ENCODE data around the gene PPP1R2. TPM values are rescaled to one million over a fixed set of nuclear protein-coding genes. Genes with fewer than 3 reads are reported as not detected.

Gene PPP1R2
- total and polyA plus RNA-seq, 9 of the 15 experiments (the other 6 are each of a cell fraction or from before 2014, with no cell fraction given), result 9.4 to 115 (median 40.3) TPM

GRCh38 chr3:195551381-195551978 is 8.4 kb upstream of the PPP1R2 start:
- no peaks in the 10 kb centered on the region for H4K20me1 ChIP-seq (replicated peaks; ENCODE audit: control insufficient read depth, insufficient read depth, low read length)
- no peak overlapping the region for H3K4me3 ChIP-seq
- ATAC-seq (no peak), DNase-seq (ENCODE audit: extremely low read depth in 1 of 4, low spot score in 3 of 4) (no peak), FAIRE-seq (no peak)
- H3K9me1 ChIP-seq (ENCODE audit: control insufficient read depth, insufficient read depth, low read length), result no peaks in the 10 kb centered on the region
- peaks cover 0 to 5% of the 10 kb centered on the region in 2 experiments; a peak in 2 of 5 replicates for H3K4me1 ChIP-seq (replicated peaks in 1 of 2; ENCODE audit: control insufficient read depth in 2 of 2, insufficient read depth in 2 of 2, low read length in 2 of 2)
- intact Hi-C loops (cut with micrococcal nuclease) (no loop called here), in situ Hi-C loops (cut with MboI) (no loop called here)
- H3K9me3 ChIP-seq (replicated peaks; ENCODE audit: control insufficient read depth, insufficient read depth, low read depth, low read length), result no peaks in the 10 kb centered on the region
- H3K27me3 ChIP-seq (ENCODE audit: control insufficient read depth in 2 of 2, insufficient read depth in 2 of 2, low read length in 2 of 2), result peaks cover 4 to 17% of the 10 kb centered on the region in 2 experiments; a peak in 2 of 5 replicates
- 17% methylated on average over 7 of the region's 7 CpGs for WGBS (ENCODE audit: insufficient coverage, low coverage, missing lambda C conversion rate)
- H3K9ac ChIP-seq (ENCODE audit: insufficient read depth in 1 of 2, low read depth in 2 of 2, low read length in 2 of 2), result no peak overlapping the region
- POLR2A ChIA-PET, result interaction anchor here (1.0 to 1.2 kb wide), 2 partner anchors 10 kb away, joined by 3 to 4 read pairs; no protein-coding TSS in a partner anchor
- H3K27ac ChIP-seq (ENCODE audit: extremely low read depth, low read depth, low read length), result no peak overlapping the region
- CTCF ChIA-PET (ENCODE audit: low intra/inter-chr PET ratio), result no interaction called here
- no peak overlapping the region; the same call in 1 of the 2 replicates for H2AFZ ChIP-seq (ENCODE audit: low read depth, low read length)
- no peak overlapping the region for H3K4me2 ChIP-seq (ENCODE audit: insufficient read depth, low read length)
- H3K36me3 ChIP-seq (ENCODE audit: control insufficient read depth, insufficient read depth, low read length), result no peaks in the 10 kb centered on the region
- no TSS peak for BruUV-seq (replicated peaks)
- no peaks in the 10 kb centered on the region for H3K79me2 ChIP-seq (ENCODE audit: control insufficient read depth, insufficient read depth, low read length)
- TF ChIP-seq PKNOX1 (IDR thresholded peaks at IDR 0.05) (no peak), ZNF695 (CRISPR knock-in tag; IDR thresholded peaks at IDR 0.05) (no peak), SP1 (CRISPR knock-in tag; IDR thresholded peaks at IDR 0.05) (no peak), TEAD1 (CRISPR knock-in tag; IDR thresholded peaks at IDR 0.05) (no peak), MTF1 (CRISPR knock-in tag; IDR thresholded peaks at IDR 0.05; ENCODE audit: borderline replicate concordance) (no peak), HMG20A (CRISPR knock-in tag; conservative IDR thresholded peaks at IDR 0.05) (no peak), MCM2 (IDR thresholded peaks at IDR 0.05; ENCODE audit: low read depth) (no peak), ESRRB (CRISPR knock-in tag; IDR thresholded peaks at IDR 0.05; ENCODE audit: borderline replicate concordance) (no peak), ELF1 (tag; IDR thresholded peaks at IDR 0.05) (no peak), HMBOX1 (IDR thresholded peaks at IDR 0.05) (no peak), ZNF384 (IDR thresholded peaks at IDR 0.05; ENCODE audit: low read depth, low read length) (no peak), RREB1 (CRISPR knock-in tag; IDR thresholded peaks at IDR 0.05) (no peak), ZNF444 (CRISPR knock-in tag; IDR thresholded peaks at IDR 0.05) (no peak), SNIP1 (IDR thresholded peaks at IDR 0.05; ENCODE audit: low read depth) (no peak), MCM5 (IDR thresholded peaks at IDR 0.05; ENCODE audit: low read depth) (no peak), SMARCA5 (IDR thresholded peaks at IDR 0.05) (no peak)

Measured in K562 (cell line).